Upper lobe of right lung (tissue), 1 donor: Measurements from ENCODE around the gene ZDHHC17. TPM values are rescaled to one million over a fixed set of nuclear protein-coding genes. Genes with fewer than 3 reads are reported as not detected.
"Not testable (repeated sequence)": the region's sequence is repeated elsewhere in the genome, so short reads cannot be mapped to it uniquely, and the experiment has no call there.

Experiments used
- ATAC-seq: fragments of 200-7000 bp; cut with Tn5 transposase; one replicate; pipeline ENCODE4 v1.9.1; 2020; ENCODE audit warnings: mild to moderate bottlenecking, moderate library complexity
- DNase-seq: peaks from one replicate; pipeline ENCODE4 v3.0.0-alpha.2; 2020
- H3K27ac ChIP-seq: fragments of 200-600 bp; one replicate; pipeline ENCODE4 v1.8.0; 2022
- H3K27me3 ChIP-seq: fragments of 200-600 bp; one replicate; pipeline ENCODE4 v1.8.0; 2022; ENCODE audit warnings: mild to moderate bottlenecking
- H3K36me3 ChIP-seq: fragments of 200-600 bp; one replicate; pipeline ENCODE4 v1.8.0; 2022
- H3K4me1 ChIP-seq: fragments of 200-600 bp; one replicate; pipeline ENCODE4 v1.8.0; 2022
- H3K4me3 ChIP-seq: fragments of 200-600 bp; one replicate; pipeline ENCODE4 v1.8.0; 2022; ENCODE audit warnings: mild to moderate bottlenecking
- H3K9me3 ChIP-seq: fragments of 200-600 bp; one replicate; pipeline ENCODE4 v1.8.0; 2022
- intact Hi-C: fragments of 100-400 bp; cut with DNase I; formaldehyde crosslinking; loops from one replicate; pipeline ENCODE4 v1.11.0; 2022
- total RNA-seq: library from RNA; stranded (reverse); fragmentation: NEBNext Ultra II Directional; extraction: Animal tissue kit (Norgen Biotek cat#: 25700); gene quantifications from one replicate; pipeline ENCODE4 v1.2.1, GENCODE V29; 2021
- TF ChIP-seq, protein P1 (sequence below): fragments of 200-600 bp; IDR thresholded peaks from one replicate; pipeline ENCODE4 v1.8.0; 2022; ENCODE audit warnings: antibody characterized with exemption
- donor health status: DM: no; HTN: yes; CAD: no; lungs with severe emphysema.

Gene ZDHHC17
- total RNA-seq, 1 donor from 2014 or later = 35.0 TPM

DNA sequence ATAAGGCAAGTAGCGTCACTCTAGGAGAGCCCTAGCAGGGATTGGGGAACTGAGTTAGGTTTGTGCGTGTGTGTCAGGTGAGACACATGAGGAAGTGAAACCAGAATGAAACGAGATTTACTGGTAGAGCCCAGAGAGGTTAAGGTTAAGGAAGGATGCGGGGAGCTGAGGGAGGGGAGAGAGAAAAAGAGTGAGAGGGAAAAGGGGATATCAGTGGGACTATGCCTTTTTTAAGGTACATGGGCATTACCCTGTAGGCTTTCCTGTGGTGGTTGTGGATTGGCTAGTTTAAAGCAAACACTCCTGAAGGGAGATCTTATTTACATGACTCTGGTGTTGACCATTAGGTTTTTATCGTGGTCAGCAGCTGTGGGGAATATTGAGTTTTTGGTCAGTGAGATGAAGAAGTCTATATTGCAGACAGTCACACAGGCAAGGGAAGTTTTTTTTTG is 13.9 kb downstream of the ZDHHC17 start:
- no peaks in the 10 kb centered on the region for H3K27me3 ChIP-seq
- peaks cover 24% of the 10 kb centered on the region for H3K4me1 ChIP-seq
- no peaks in the 10 kb centered on the region for H3K9me3 ChIP-seq
- no peak overlapping the region for H3K27ac ChIP-seq
- intact Hi-C loops = no loop called here
- no peak overlapping the region for H3K4me3 ChIP-seq
- ATAC-seq = peak; percentile 62
- TF ChIP-seq, protein P1, sequence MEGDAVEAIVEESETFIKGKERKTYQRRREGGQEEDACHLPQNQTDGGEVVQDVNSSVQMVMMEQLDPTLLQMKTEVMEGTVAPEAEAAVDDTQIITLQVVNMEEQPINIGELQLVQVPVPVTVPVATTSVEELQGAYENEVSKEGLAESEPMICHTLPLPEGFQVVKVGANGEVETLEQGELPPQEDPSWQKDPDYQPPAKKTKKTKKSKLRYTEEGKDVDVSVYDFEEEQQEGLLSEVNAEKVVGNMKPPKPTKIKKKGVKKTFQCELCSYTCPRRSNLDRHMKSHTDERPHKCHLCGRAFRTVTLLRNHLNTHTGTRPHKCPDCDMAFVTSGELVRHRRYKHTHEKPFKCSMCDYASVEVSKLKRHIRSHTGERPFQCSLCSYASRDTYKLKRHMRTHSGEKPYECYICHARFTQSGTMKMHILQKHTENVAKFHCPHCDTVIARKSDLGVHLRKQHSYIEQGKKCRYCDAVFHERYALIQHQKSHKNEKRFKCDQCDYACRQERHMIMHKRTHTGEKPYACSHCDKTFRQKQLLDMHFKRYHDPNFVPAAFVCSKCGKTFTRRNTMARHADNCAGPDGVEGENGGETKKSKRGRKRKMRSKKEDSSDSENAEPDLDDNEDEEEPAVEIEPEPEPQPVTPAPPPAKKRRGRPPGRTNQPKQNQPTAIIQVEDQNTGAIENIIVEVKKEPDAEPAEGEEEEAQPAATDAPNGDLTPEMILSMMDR = no peak
- DNase-seq = no peak
- no peaks in the 10 kb centered on the region for H3K36me3 ChIP-seq

DNA sequence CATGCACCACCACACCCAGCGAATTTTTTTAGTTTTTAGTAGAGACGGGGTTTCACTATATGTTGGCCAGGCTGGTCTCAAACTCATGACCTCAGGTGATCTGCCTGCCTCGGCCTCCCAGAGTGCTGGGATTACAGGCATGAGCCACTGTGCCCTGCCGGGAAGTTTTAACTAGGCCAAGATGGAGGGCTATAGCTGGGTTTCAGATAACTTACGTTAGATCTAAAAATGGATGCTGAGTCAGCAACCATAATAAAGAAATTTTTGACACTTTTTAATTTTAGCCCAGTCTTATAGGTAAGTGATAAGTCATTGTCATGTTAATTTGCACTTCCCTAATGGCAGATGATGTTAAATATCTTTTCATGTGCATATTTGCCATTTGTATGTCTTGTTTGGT is 14.4 kb downstream of the ZDHHC17 start:
- Histone ChIP-seq H3K4me1 (peaks cover 24% of the 10 kb centered on the region), H3K9me3 (no peaks in the 10 kb centered on the region), H3K4me3 (no peak overlapping the region), H3K36me3 (no peaks in the 10 kb centered on the region), H3K27me3 (no peaks in the 10 kb centered on the region), H3K27ac (no peak overlapping the region)
- DNase-seq (no peak), ATAC-seq (no peak)
- TF ChIP-seq, protein P1 = no peak
- intact Hi-C loops = no loop called here

DNA sequence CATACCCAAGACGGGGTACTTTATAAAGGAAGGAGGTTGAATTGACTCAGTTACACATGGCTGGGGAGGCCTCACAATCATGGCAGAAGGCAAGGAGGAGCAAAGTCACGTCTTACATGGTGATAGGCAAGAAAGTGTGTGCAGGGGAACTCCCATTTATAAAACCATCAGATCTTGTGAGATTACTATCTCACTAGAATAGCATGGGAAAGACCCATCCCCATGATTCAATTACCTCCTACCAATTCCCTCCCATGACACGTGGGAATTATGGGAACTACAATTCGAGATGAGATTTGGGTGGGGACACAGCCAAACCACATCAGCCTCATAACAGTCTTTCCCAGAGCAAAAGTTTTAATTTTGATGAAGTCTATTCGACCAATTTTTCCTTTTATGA is 15.4 kb downstream of the ZDHHC17 start:
- ATAC-seq, H3K27ac ChIP-seq, DNase-seq, H3K27me3 ChIP-seq, H3K36me3 ChIP-seq, intact Hi-C loops, H3K4me3 ChIP-seq, H3K9me3 ChIP-seq: not testable (repeated sequence)
- peaks cover 24% of the 10 kb centered on the region for H3K4me1 ChIP-seq

DNA sequence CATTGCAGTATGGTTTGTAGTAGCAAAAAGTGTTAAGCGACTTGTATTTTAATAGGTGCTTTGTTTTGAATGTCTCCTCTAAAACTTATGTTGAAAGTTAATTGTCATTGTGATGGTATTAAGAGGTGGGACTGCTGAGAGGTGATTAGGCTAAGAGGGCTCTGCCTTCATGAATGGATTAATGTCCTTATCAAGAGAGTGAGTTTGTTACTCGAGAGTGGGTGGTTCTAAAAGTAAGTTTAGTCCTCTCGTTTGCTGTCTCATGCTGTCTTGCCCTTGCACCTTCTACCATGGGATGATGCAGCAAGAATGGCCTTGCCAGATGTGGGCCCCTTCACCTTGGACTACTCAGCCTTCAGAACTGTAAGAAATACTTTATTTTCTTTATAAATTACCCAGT is 17.4 kb downstream of the ZDHHC17 start:
- intact Hi-C loops = no loop called here
- H3K9me3 ChIP-seq = no peaks in the 10 kb centered on the region
- H3K4me3 ChIP-seq = no peak overlapping the region
- TF ChIP-seq, protein P1 = no peak
- H3K4me1 ChIP-seq = peaks cover 24% of the 10 kb centered on the region
- no peaks in the 10 kb centered on the region for H3K27me3 ChIP-seq
- no peaks in the 10 kb centered on the region for H3K36me3 ChIP-seq
- DNase-seq = no peak
- ATAC-seq = no peak
- H3K27ac ChIP-seq = no peak overlapping the region

DNA sequence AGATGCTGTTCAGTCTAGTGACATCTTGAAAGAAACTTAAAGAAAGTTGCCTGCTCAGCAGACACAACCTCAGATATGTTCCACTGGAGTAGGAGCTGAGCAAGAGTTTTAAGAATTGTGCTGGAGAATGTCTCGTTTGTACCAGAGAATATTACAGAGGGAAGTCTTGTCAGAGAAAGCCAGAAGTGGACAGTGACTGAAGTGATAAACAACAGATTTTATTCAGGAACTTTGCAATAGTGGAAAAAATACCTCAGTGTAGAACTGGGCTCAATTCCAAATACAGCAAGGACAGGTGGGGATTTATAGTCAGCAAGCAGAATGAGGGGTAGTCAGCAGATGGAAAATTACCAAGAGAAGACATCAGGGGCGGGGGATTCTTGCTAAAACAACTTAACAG is 18.6 kb downstream of the ZDHHC17 start:
- Histone ChIP-seq H3K27ac (no peak overlapping the region), H3K9me3 (no peaks in the 10 kb centered on the region), H3K4me1 (peaks cover 18% of the 10 kb centered on the region), H3K4me3 (no peak overlapping the region), H3K27me3 (no peaks in the 10 kb centered on the region), H3K36me3 (no peaks in the 10 kb centered on the region)
- ATAC-seq (no peak), DNase-seq (no peak)
- intact Hi-C loops = no loop called here
- TF ChIP-seq, protein P1 = no peak

DNA sequence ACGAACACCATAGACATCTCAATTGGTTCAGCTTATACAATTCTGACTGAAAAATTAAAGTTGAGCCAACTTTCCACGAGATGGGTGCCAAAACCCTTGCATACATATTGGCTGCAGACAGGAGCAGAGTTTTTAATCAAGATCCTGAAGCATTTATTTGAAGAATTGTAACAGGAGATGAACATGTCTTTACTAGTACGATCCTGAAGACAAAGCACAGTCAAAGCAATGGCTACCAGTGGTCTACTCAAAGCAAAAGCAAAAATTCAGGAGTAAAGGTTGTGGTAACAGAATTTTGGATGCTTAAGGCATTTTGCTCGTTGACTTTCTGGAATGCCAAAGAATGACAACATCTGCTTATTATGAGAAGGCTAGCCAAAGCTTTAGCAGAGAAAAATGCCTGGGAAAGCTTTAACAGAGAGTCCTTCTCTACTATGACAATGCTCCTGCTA is 20.7 kb downstream of the ZDHHC17 start:
- Histone ChIP-seq H3K4me3 (no peak overlapping the region), H3K4me1 (peaks cover 12% of the 10 kb centered on the region), H3K27me3 (no peaks in the 10 kb centered on the region), H3K36me3 (no peaks in the 10 kb centered on the region), H3K27ac (no peak overlapping the region), H3K9me3 (no peaks in the 10 kb centered on the region)
- ATAC-seq (no peak), DNase-seq (no peak)
- TF ChIP-seq, protein P1 = no peak
- intact Hi-C loops = no loop called here
